Gastrocnemius medialis (tissue), 4 donors: ENCODE measurements around the gene RABGEF1. TPM values are rescaled to one million over a fixed set of nuclear protein-coding genes. Genes with fewer than 3 reads are reported as not detected.
"Not testable (repeated sequence)": the region's sequence is repeated elsewhere in the genome, so short reads cannot be mapped to it uniquely, and the experiment has no call there.

ENCODE experiments used
- ATAC-seq, 2 donors: fragments of 150-250 bp; one replicate each; pipeline ENCODE4 v1.9.1; 2016
- DNase-seq, 2 donors: peaks; one replicate each; pipeline ENCODE4 v3.0.0-alpha.2; 2019
- H3K27ac ChIP-seq, 4 donors: fragments of 200-600 bp; sonication (generic); 1 replicate in 1 of 4; 2 replicates in 3 of 4; pipeline ENCODE4 v1.5.1; 2016 to 2018; ENCODE audit warnings: mild to moderate bottlenecking in 2 of 4, moderate library complexity in 1 of 4
- H3K27me3 ChIP-seq, 3 donors: fragments of 200-600 bp; sonication (generic) in 2 of 3; 1 replicate in 1 of 3; 2 replicates in 2 of 3; pipeline versions ENCODE4 v1.5.1 to v1.6.0; 2016 to 2019; ENCODE audit warnings: mild to moderate bottlenecking in 1 of 3, moderate library complexity in 1 of 3
- H3K36me3 ChIP-seq, 2 donors: fragments of 200-600 bp; sonication (generic) in 1 of 2; one replicate each; pipeline ENCODE4 v1.5.1; 2017 to 2018
- H3K4me1 ChIP-seq, 2 donors: fragments of 200-600 bp; sonication (generic) in 1 of 2; one replicate each; pipeline ENCODE4 v1.5.1; 2016 to 2017; ENCODE audit warnings: mild to moderate bottlenecking in 2 of 2
- H3K4me3 ChIP-seq, 4 donors: fragments of 200-600 bp; sonication (generic) in 3 of 4; 1 replicate in 1 of 4; 2 replicates in 3 of 4; pipeline ENCODE4 v1.5.1; 2016 to 2019; ENCODE audit warnings: mild to moderate bottlenecking in 2 of 4
- H3K9me3 ChIP-seq, 3 donors: fragments of 200-600 bp; sonication (generic) in 2 of 3; 1 replicate in 1 of 3; 2 replicates in 2 of 3; pipeline ENCODE4 v1.5.1; 2016 to 2019
- CTCF ChIP-seq, 5 experiments: fragments of 450-650 bp in 3 of 5; fragments of 200-600 bp in 2 of 5; sonication (generic) in 2 of 5; IDR thresholded peaks in 4 of 5; conservative IDR thresholded peaks in 1 of 5; 1 replicate in 4 of 5; 2 replicates in 1 of 5; pipeline ENCODE4 v1.5.1; 2016 to 2019; ENCODE audit warnings: antibody characterized with exemption in 5 of 5, mild to moderate bottlenecking in 3 of 5, moderate library complexity in 3 of 5
- POLR2A ChIP-seq, 2 donors: fragments of 450-650 bp; IDR thresholded peaks; one replicate each; pipeline ENCODE4 v1.6.1; 2017; ENCODE audit warnings: antibody characterized with exemption in 2 of 2, mild to moderate bottlenecking in 2 of 2, moderate library complexity in 2 of 2
- in situ Hi-C, 4 donors: fragments of 200-750 bp; cut with MboI; loops; one replicate each; pipeline versions ENCODE4 v1.15.0 to v1.8.0; 2017; ENCODE audit warnings: low sequenced_read_pairs in 4 of 4
- intact Hi-C: fragments of 100-400 bp; cut with DNase I; formaldehyde crosslinking; loops from one replicate; pipeline ENCODE4 v1.15.1; 2023; ENCODE audit warnings: low total_unique reads
- total RNA-seq, 4 donors: library from RNA; depleted of rRNA; stranded (reverse); fragments of >200 nt; gene quantifications; one replicate each; pipeline versions ENCODE4 v1.1.0 to v1.2.3, GENCODE V29; 2016

RABGEF1 gene
- total RNA-seq, 4 donors from 2014 or later = 18.8 to 29.7 (median 24.9) TPM

GRCh38 chr7:66741710-66742049, 1.1 kb downstream of the RABGEF1 start:
- no peaks in the 10 kb centered on the region for H3K27me3 ChIP-seq
- ATAC-seq = no peak
- TF ChIP-seq CTCF (IDR thresholded peaks at IDR 0.05 in 4 of 5, conservative IDR thresholded peaks at IDR 0.05 in 1 of 5) = no peak
- TF ChIP-seq POLR2A (IDR thresholded peaks at IDR 0.05) = no peak
- H3K27ac ChIP-seq = peak overlapping the region; percentile 97 to 99 (median 98)
- no peaks in the 10 kb centered on the region for H3K36me3 ChIP-seq
- peaks cover 15 to 20% of the 10 kb centered on the region in 2 donors for H3K4me1 ChIP-seq
- intact Hi-C loops (loop anchor here (2.0 to 5.0 kb wide), 4 partner anchors 87 to 255 kb away; partner anchors contain the start of gene TYW1), in situ Hi-C loops (no loop called here)
- no peaks in the 10 kb centered on the region for H3K9me3 ChIP-seq
- no peak for DNase-seq
- peak overlapping the region; percentile 82 to 100 (median 98) for H3K4me3 ChIP-seq

GRCh38 chr7:66742298-66742697, 1.8 kb downstream of the RABGEF1 start:
- Histone ChIP-seq H3K4me1 (peaks cover 15 to 26% of the 10 kb centered on the region in 2 donors), H3K27ac (peak overlapping the region in 3 of 4 donors; percentile 97 to 99 (median 99))
- H3K36me3 ChIP-seq, H3K4me3 ChIP-seq, in situ Hi-C loops, H3K27me3 ChIP-seq, DNase-seq, ATAC-seq, H3K9me3 ChIP-seq: not testable (repeated sequence)
- intact Hi-C loops = loop anchor here (5.0 kb wide), 1 partner anchor 250 kb away; no protein-coding TSS in a partner anchor

- intact Hi-C loops = loop anchor here (5.0 kb wide), 1 partner anchor 252 kb away; no protein-coding TSS in a partner anchor
- peaks cover 25 to 42% of the 10 kb centered on the region in 2 donors for H3K4me1 ChIP-seq
Observed at GRCh38 chr7:66743920-66744319, 3.4 kb downstream of the RABGEF1 start.

GRCh38 chr7:66747385-66747784, 6.9 kb downstream of the RABGEF1 start:
- TF ChIP-seq CTCF (IDR thresholded peaks at IDR 0.05 in 4 of 5, conservative IDR thresholded peaks at IDR 0.05 in 1 of 5) (no peak), POLR2A (IDR thresholded peaks at IDR 0.05) (no peak)
- no peak for DNase-seq
- Histone ChIP-seq H3K4me3 (no peak overlapping the region), H3K4me1 (peaks cover 35 to 52% of the 10 kb centered on the region in 2 donors), H3K27me3 (no peaks in the 10 kb centered on the region), H3K9me3 (no peaks in the 10 kb centered on the region), H3K36me3 (no peaks in the 10 kb centered on the region), H3K27ac (peak overlapping the region in 3 of 4 donors; percentile 15 to 63 (median 53))
- intact Hi-C loops (no loop called here), in situ Hi-C loops (no loop called here)
- no peak for ATAC-seq

More at GRCh38 chr7:66743920-66744319, 3.4 kb downstream of the RABGEF1 start:
- no peaks in the 10 kb centered on the region for H3K9me3 ChIP-seq
- in situ Hi-C loops = no loop called here
- no peak for TF ChIP-seq CTCF (IDR thresholded peaks at IDR 0.05 in 4 of 5, conservative IDR thresholded peaks at IDR 0.05 in 1 of 5)
- TF ChIP-seq POLR2A (IDR thresholded peaks at IDR 0.05) = no peak
- H3K27ac ChIP-seq = no peak overlapping the region
- no peak for DNase-seq
- ATAC-seq = no peak
- H3K36me3 ChIP-seq = no peaks in the 10 kb centered on the region
- no peak overlapping the region for H3K4me3 ChIP-seq
- H3K27me3 ChIP-seq = no peaks in the 10 kb centered on the region

GRCh38 chr7:66747881-66748511, 7.5 kb downstream of the RABGEF1 start:
- TF ChIP-seq POLR2A (IDR thresholded peaks at IDR 0.05) (no peak), CTCF (IDR thresholded peaks at IDR 0.05 in 4 of 5, conservative IDR thresholded peaks at IDR 0.05 in 1 of 5) (no peak)
- no peak for DNase-seq
- in situ Hi-C loops (no loop called here), intact Hi-C loops (no loop called here)
- Histone ChIP-seq H3K36me3 (no peaks in the 10 kb centered on the region), H3K27ac (peak overlapping the region in 3 of 4 donors; percentile 37 to 63 (median 53)), H3K4me3 (no peak overlapping the region), H3K27me3 (no peaks in the 10 kb centered on the region), H3K9me3 (no peaks in the 10 kb centered on the region), H3K4me1 (peaks cover 35 to 52% of the 10 kb centered on the region in 2 donors)
- no peak for ATAC-seq
